H9 (cell line): ENCODE results near the gene TPRN. TPM values are rescaled to one million over a fixed set of nuclear protein-coding genes. Genes with fewer than 3 reads are reported as not detected.

Experiments used
- DNase-seq: peaks from one replicate; pipeline ENCODE4 v3.0.0-alpha.2; 2017
- H2AFZ ChIP-seq: one replicate; pipeline ENCODE4 v1.6.1; 2013; ENCODE audit warnings: mild to moderate bottlenecking, low read length, control low read depth, moderate library complexity
- H2AK5ac ChIP-seq: 2 replicates; pipeline ENCODE4 v1.6.1; 2013; ENCODE audit warnings: low read length, control low read depth, mixed read lengths; ENCODE audit not compliant: insufficient read length
- H2BK120ac ChIP-seq: one replicate; pipeline ENCODE4 v1.6.1; 2013; ENCODE audit warnings: low read depth, mild to moderate bottlenecking, low read length, control low read depth, inconsistent platforms; ENCODE audit not compliant: poor library complexity, severe bottlenecking
- H2BK12ac ChIP-seq: 2 replicates; pipeline ENCODE4 v1.6.1; 2013; ENCODE audit warnings: low read length, control low read depth, mixed read lengths, low read depth; ENCODE audit not compliant: insufficient read length
- H2BK15ac ChIP-seq: 2 replicates; pipeline ENCODE4 v1.6.1; 2013; ENCODE audit warnings: low read depth, low read length, control low read depth
- H2BK20ac ChIP-seq: one replicate; pipeline ENCODE4 v1.6.1; 2013; ENCODE audit warnings: low read depth, mild to moderate bottlenecking, low read length, control low read depth, inconsistent platforms; ENCODE audit not compliant: poor library complexity, severe bottlenecking
- H2BK5ac ChIP-seq: 2 replicates; pipeline ENCODE4 v1.6.1; 2013; ENCODE audit warnings: low read length, control low read depth, mixed read lengths; ENCODE audit not compliant: insufficient read length
- H3K14ac ChIP-seq: 2 replicates; pipeline ENCODE4 v1.6.1; 2013; ENCODE audit warnings: low read length, control low read depth; ENCODE audit not compliant: insufficient read depth
- H3K18ac ChIP-seq: 2 replicates; pipeline ENCODE4 v1.6.1; 2013; ENCODE audit warnings: low read depth, mild to moderate bottlenecking, mixed read lengths, low read length, control low read depth; ENCODE audit not compliant: insufficient read length
- H3K23ac ChIP-seq: 2 replicates; pipeline ENCODE4 v1.6.1; 2013; ENCODE audit warnings: low read length, control low read depth, mixed read lengths, low read depth; ENCODE audit not compliant: insufficient read length
- H3K23me2 ChIP-seq: 2 replicates; pipeline ENCODE4 v1.6.1; 2013; ENCODE audit warnings: low read depth, mild to moderate bottlenecking, mixed read lengths, low read length, control low read depth; ENCODE audit not compliant: insufficient read length, poor library complexity, severe bottlenecking
- H3K27ac ChIP-seq: 2 replicates; pipeline ENCODE4 v1.5.1; 2013; ENCODE audit warnings: low read length, control low read depth, mixed read lengths, low read depth; ENCODE audit not compliant: insufficient read length
- H3K27me3 ChIP-seq: 2 replicates; pipeline ENCODE4 v1.6.1; 2013; ENCODE audit warnings: low read length, control low read depth, inconsistent platforms; ENCODE audit not compliant: insufficient read depth
- H3K4ac ChIP-seq: 2 replicates; pipeline ENCODE4 v1.6.1; 2013; ENCODE audit warnings: low read depth, mild to moderate bottlenecking, control low read depth, inconsistent platforms, low read length, moderate library complexity
- H3K4me1 ChIP-seq: 2 replicates; pipeline ENCODE4 v1.6.1; 2013; ENCODE audit warnings: low read length, control low read depth, inconsistent platforms; ENCODE audit not compliant: insufficient read depth
- H3K4me2 ChIP-seq: 2 replicates; pipeline ENCODE4 v1.6.1; 2013; ENCODE audit warnings: low read length, control low read depth, mixed read lengths; ENCODE audit not compliant: insufficient read length, insufficient read depth
- H3K56ac ChIP-seq: 2 replicates; pipeline ENCODE4 v1.6.1; 2013; ENCODE audit warnings: low read depth, mild to moderate bottlenecking, mixed read lengths, low read length, control low read depth; ENCODE audit not compliant: insufficient read length
- H3K79me1 ChIP-seq: 2 replicates; pipeline ENCODE4 v1.6.1; 2013; ENCODE audit warnings: low read depth, mild to moderate bottlenecking, moderate library complexity, low read length, control low read depth, inconsistent platforms; ENCODE audit not compliant: insufficient read depth, poor library complexity, severe bottlenecking
- H3K79me2 ChIP-seq: 2 replicates; pipeline ENCODE4 v1.6.1; 2013; ENCODE audit warnings: low read length, control low read depth, inconsistent platforms; ENCODE audit not compliant: insufficient read depth
- H3K9ac ChIP-seq: 2 replicates; pipeline ENCODE4 v1.6.1; 2013; ENCODE audit warnings: low read length, control low read depth, mixed read lengths; ENCODE audit not compliant: insufficient read length; ENCODE audit errors: extremely low read depth
- H3K9me3 ChIP-seq: one replicate; pipeline ENCODE4 v1.6.1; 2013; ENCODE audit warnings: low read depth, low read length, inconsistent platforms; ENCODE audit not compliant: control insufficient read depth
- H3T11ph ChIP-seq: one replicate; pipeline ENCODE4 v1.6.1; 2013; ENCODE audit warnings: mild to moderate bottlenecking, low read length, control low read depth, inconsistent platforms
- H4K20me1 ChIP-seq: one replicate; pipeline ENCODE4 v1.6.1; 2013; ENCODE audit not compliant: control insufficient read depth, insufficient read length, insufficient read depth
- H4K5ac ChIP-seq: 2 replicates; pipeline ENCODE4 v1.6.1; 2013; ENCODE audit warnings: low read depth, mild to moderate bottlenecking, mixed read lengths, low read length, control low read depth; ENCODE audit not compliant: insufficient read length
- H4K8ac ChIP-seq: replicated peaks from 2 replicates; pipeline ENCODE4 v1.6.1; 2013; ENCODE audit warnings: low read length, control low read depth, mixed read lengths, low read depth; ENCODE audit not compliant: insufficient read length
- H4K91ac ChIP-seq: 2 replicates; pipeline ENCODE4 v1.6.1; 2013; ENCODE audit warnings: low read depth, mild to moderate bottlenecking, moderate library complexity, mixed read lengths, low read length, control low read depth; ENCODE audit not compliant: insufficient read length
- H3K27ac Mint-ChIP-seq, 3 experiments: 2 replicates in 2 of 3; 3 replicates in 1 of 3; pipeline ENCODE4 v1.8.0; 2020 to 2021; ENCODE audit warnings: mixed read lengths in 3 of 3, mild to moderate bottlenecking in 1 of 3, moderate library complexity in 1 of 3
- H3K27me3 Mint-ChIP-seq: 2 replicates; pipeline ENCODE4 v1.8.0; 2021; ENCODE audit warnings: low read depth, mild to moderate bottlenecking, moderate library complexity, mixed read lengths
- H3K36me3 Mint-ChIP-seq, 3 experiments: 2 replicates in 2 of 3; 3 replicates in 1 of 3; pipeline ENCODE4 v1.8.0; 2020 to 2021; ENCODE audit warnings: low read depth in 3 of 3, mixed read lengths in 3 of 3; ENCODE audit not compliant: insufficient read depth in 1 of 3
- H3K4me1 Mint-ChIP-seq, 2 experiments: 2 replicates each; pipeline ENCODE4 v1.8.0; 2020; ENCODE audit warnings: mixed read lengths in 2 of 2
- H3K4me3 Mint-ChIP-seq, 2 experiments: 2 replicates in 1 of 2; 3 replicates in 1 of 2; pipeline ENCODE4 v1.8.0; 2020 to 2021; ENCODE audit warnings: mild to moderate bottlenecking in 2 of 2, mixed read lengths in 2 of 2, moderate library complexity in 1 of 2
- H3K9me3 Mint-ChIP-seq, 2 experiments: 2 replicates in 1 of 2; 3 replicates in 1 of 2; pipeline ENCODE4 v1.8.0; 2020; ENCODE audit warnings: mild to moderate bottlenecking in 2 of 2, mixed read lengths in 2 of 2, moderate library complexity in 1 of 2
- CTCF ChIP-seq: fragments of 200-600 bp; sonication (generic); conservative IDR thresholded peaks from 3 replicates; pipeline ENCODE4 v1.8.0; 2021; ENCODE audit warnings: antibody characterized with exemption, mild to moderate bottlenecking
- WGBS: extraction: QIAGEN DNeasy Blood & Tissue Kit; methylation state at CpG from one replicate; pipeline ENCODE4 v1.1.7; 2013; ENCODE audit warnings: missing lambda C conversion rate, low lambda C conversion rate, mixed read lengths; ENCODE audit not compliant: insufficient read length; ENCODE audit errors: extremely low coverage; 5-methylcytosine and 5-hydroxymethylcytosine counted together
- total RNA-seq: library from RNA; stranded (reverse); gene quantifications from 2 replicates; pipeline ENCODE4 v1.2.1, GENCODE V29; 2021

Gene TPRN
- total RNA-seq, 1 experiment from 2014 or later: 30.7 TPM

GRCh38 chr9:137230705-137231371 is 30.3 kb upstream of the TPRN start, which contains the start of gene SLC34A3:
Gene SLC34A3, plus strand, starts transcription at chr9:137230901. Its CDS starts 802 bp downstream, at chr9:137231703.
- no peak within 1 kb of the TSS for H2BK20ac ChIP-seq
- Mint-ChIP-seq H3K27ac (no peak within 1 kb of the TSS), H3K9me3 (no peaks in the 10 kb centered on the region), H3K36me3 (no peaks in the 10 kb centered on the region), H3K4me3 (no peak within 1 kb of the TSS), H3K4me1 (peaks cover 7 to 11% of the 10 kb centered on the region in 2 experiments), H3K27me3 (peaks cover 7% of the 10 kb centered on the region)
- H2BK120ac ChIP-seq: no peak within 1 kb of the TSS
- DNase-seq: no peak
- H4K91ac ChIP-seq: no peak within 1 kb of the TSS
- no peak within 1 kb of the TSS for H4K8ac ChIP-seq
- no peaks in the 10 kb centered on the region for H3K27me3 ChIP-seq
- no peaks in the 10 kb centered on the region for H3K9me3 ChIP-seq
- H3K56ac ChIP-seq: no peak within 1 kb of the TSS
- no peak within 1 kb of the TSS for H3K9ac ChIP-seq
- H3K23ac ChIP-seq: no peak within 1 kb of the TSS
- H2BK12ac ChIP-seq: no peak within 1 kb of the TSS
- no peaks in the 10 kb centered on the region for H3K23me2 ChIP-seq
- H2AK5ac ChIP-seq: no peak within 1 kb of the TSS
- H2AFZ ChIP-seq: no peak within 1 kb of the TSS
- H3K79me2 ChIP-seq: no peaks in the 10 kb centered on the region
- no peak within 1 kb of the TSS for H3K4me2 ChIP-seq
- H4K20me1 ChIP-seq: no peaks in the 10 kb centered on the region
- H3K79me1 ChIP-seq: no peaks in the 10 kb centered on the region
- no peak within 1 kb of the TSS for H2BK5ac ChIP-seq
- H3K27ac ChIP-seq: no peak within 1 kb of the TSS
- no peak within 1 kb of the TSS for H2BK15ac ChIP-seq
- no peak within 1 kb of the TSS for H3K4ac ChIP-seq
- no peak within 1 kb of the TSS for H3K18ac ChIP-seq
- no peak for TF ChIP-seq CTCF
- no peak within 1 kb of the TSS for H3K14ac ChIP-seq
- no CpG with 5 or more reads among the region's 14 CpGs for WGBS
- no peak within 1 kb of the TSS for H4K5ac ChIP-seq
- H3T11ph ChIP-seq: no peak within 1 kb of the TSS
- no peaks in the 10 kb centered on the region for H3K4me1 ChIP-seq
